Lower leg skin (tissue), 4 donors: ENCODE data around the gene CACNA2D4. TPM values are rescaled to one million over a fixed set of nuclear protein-coding genes. Genes with fewer than 3 reads are reported as not detected.

Experiments
- DNase-seq, 2 donors: peaks; one replicate each; pipeline ENCODE4 v3.0.0-alpha.2; 2019; ENCODE audit warnings: low spot score in 2 of 2
- H3K4me3 ChIP-seq: fragments of 200-600 bp; sonication (generic); 2 replicates; pipeline ENCODE4 v1.5.1; 2017; ENCODE audit warnings: mild to moderate bottlenecking, low read depth; ENCODE audit not compliant: poor library complexity, severe bottlenecking
- POLR2A ChIP-seq, 2 donors: fragments of 450-650 bp; IDR thresholded peaks; one replicate each; pipeline ENCODE4 v1.6.1; 2016 to 2017; ENCODE audit warnings: antibody characterized with exemption in 2 of 2, mild to moderate bottlenecking in 1 of 2, moderate library complexity in 1 of 2
- whole genome bisulfite sequencing, 2 donors: methylation state at CpG; one replicate each; pipeline ENCODE4 v1.1.5; 2018; 5-methylcytosine and 5-hydroxymethylcytosine counted together
- intact Hi-C: fragments of 100-400 bp; cut with DNase I; formaldehyde crosslinking; loops from one replicate; pipeline ENCODE4 v1.15.0; 2023; ENCODE audit warnings: low total_unique reads
- total RNA-seq, 4 donors: library from RNA; depleted of rRNA; stranded (reverse); fragments of >200 nt; gene quantifications; one replicate each; pipeline ENCODE4 v1.1.0, GENCODE V29; 2016
- TF ChIP-seq, protein P1 (sequence below), 3 donors: fragments of 450-650 bp; IDR thresholded peaks; one replicate each; pipeline ENCODE4 v1.5.1; 2016; ENCODE audit warnings: antibody characterized with exemption in 3 of 3, mild to moderate bottlenecking in 3 of 3, moderate library complexity in 2 of 3

Gene CACNA2D4
- total RNA-seq, 4 donors from 2014 or later: 2.3 to 4.0 (median 3.1) TPM

DNA sequence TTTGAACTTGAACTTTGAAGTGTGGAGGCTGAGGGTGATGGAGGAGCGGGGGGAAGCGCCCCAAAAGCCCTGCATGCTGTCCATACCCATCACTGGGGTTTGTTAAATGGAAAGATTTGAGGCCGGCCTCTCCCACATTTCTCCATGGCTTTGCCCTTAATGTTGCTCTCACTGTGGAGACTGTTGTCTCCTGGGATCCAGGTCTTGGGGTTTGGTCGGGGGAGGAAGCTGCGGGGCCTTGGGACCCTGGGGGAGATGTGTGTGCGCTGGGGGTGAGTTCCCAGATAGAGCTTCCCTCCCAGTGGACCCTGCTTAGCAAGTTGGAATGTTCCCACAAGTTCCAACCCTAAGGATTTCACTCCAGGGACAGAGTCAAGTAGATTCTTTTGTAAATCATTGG, 126.0 kb downstream of the CACNA2D4 start:
- intact Hi-C loops: loop anchor here (5.0 kb wide), 3 partner anchors 95 to 160 kb away; no protein-coding TSS in a partner anchor

DNA sequence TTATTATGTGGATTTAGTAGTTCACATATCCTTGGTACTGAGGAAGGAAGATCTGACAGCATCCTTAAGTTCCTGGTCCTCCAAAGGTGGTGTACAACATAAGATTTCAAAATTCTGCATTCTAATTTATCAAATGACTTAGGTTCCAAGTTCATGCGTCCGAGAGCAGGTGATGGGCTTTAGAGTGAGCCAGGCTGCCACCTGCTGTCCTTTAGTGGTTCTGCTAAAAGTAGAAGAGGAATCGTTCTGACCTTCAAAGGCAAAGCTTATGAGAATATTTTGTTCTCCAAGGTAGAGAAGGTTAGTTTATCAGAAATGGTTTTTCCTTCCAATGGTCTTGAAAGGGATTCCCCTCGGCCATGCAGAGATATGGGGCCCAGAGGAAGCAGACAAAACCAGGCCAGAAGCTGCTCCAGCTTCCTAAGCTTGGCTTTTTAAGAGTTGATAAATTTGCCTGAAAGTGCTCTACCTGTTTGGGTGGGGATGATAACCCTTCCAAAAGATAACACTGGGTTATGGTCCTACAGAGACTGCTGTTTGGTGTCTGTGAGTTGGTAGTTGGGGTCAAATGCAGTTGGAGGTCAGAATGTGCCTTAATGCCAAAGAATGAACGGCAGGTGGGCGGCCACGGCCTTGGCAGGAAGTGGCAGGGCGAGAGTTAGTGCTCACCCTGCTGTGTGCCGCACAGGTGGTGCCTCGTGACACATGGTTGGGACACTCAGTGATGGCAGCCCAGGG, 127.2 kb downstream of the CACNA2D4 start:
- no peak for TF ChIP-seq POLR2A (IDR thresholded peaks at IDR 0.05)
- TF ChIP-seq, protein P1, sequence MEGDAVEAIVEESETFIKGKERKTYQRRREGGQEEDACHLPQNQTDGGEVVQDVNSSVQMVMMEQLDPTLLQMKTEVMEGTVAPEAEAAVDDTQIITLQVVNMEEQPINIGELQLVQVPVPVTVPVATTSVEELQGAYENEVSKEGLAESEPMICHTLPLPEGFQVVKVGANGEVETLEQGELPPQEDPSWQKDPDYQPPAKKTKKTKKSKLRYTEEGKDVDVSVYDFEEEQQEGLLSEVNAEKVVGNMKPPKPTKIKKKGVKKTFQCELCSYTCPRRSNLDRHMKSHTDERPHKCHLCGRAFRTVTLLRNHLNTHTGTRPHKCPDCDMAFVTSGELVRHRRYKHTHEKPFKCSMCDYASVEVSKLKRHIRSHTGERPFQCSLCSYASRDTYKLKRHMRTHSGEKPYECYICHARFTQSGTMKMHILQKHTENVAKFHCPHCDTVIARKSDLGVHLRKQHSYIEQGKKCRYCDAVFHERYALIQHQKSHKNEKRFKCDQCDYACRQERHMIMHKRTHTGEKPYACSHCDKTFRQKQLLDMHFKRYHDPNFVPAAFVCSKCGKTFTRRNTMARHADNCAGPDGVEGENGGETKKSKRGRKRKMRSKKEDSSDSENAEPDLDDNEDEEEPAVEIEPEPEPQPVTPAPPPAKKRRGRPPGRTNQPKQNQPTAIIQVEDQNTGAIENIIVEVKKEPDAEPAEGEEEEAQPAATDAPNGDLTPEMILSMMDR (IDR thresholded peaks at IDR 0.05): peak in 1 of 3 donors; percentile 57
- intact Hi-C loops: loop anchor here (5.0 kb wide), 3 partner anchors 94 to 159 kb away; no protein-coding TSS in a partner anchor
- WGBS, 2 donors: 43 to 47% methylated on average over 10 of the region's 10 CpGs
- peak; percentile 61 to 91 for DNase-seq
- no peak overlapping the region for H3K4me3 ChIP-seq

More for the DNA sequence above, 126.0 kb downstream of the CACNA2D4 start:
- H3K4me3 ChIP-seq: no peak overlapping the region
- no peak for DNase-seq
- TF ChIP-seq, protein P1 (IDR thresholded peaks at IDR 0.05): no peak
- no peak for TF ChIP-seq POLR2A (IDR thresholded peaks at IDR 0.05)
- WGBS, 2 donors: 81 to 84% methylated on average over 6 of the region's 6 CpGs

DNA sequence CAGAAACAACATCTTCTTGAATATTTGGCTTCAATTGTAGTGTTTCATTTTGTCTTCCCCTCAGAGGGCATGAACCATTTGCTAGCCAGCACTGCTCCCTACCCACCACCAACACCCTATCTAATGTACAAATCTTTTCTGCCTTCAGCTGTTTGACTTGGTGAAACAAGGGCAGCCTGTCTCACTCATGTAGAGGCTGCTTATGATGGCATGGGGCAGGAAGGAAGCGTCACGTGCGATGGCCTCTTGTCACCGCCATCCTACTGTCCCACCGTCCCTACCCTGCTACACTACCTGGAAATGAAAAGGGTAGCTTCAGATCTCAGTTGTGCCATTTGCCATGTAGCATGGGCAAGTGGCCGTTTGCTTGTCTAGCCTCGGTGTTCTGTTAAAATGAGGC, 128.0 kb downstream of the CACNA2D4 start:
- no peak overlapping the region for H3K4me3 ChIP-seq
- intact Hi-C loops: loop anchor here (5.0 kb wide), 3 partner anchors 93 to 158 kb away; no protein-coding TSS in a partner anchor
- TF ChIP-seq, protein P1 (IDR thresholded peaks at IDR 0.05): no peak
- no peak for TF ChIP-seq POLR2A (IDR thresholded peaks at IDR 0.05)
- WGBS, 2 donors: 73 to 74% methylated on average over 7 of the region's 7 CpGs
- DNase-seq: no peak

DNA sequence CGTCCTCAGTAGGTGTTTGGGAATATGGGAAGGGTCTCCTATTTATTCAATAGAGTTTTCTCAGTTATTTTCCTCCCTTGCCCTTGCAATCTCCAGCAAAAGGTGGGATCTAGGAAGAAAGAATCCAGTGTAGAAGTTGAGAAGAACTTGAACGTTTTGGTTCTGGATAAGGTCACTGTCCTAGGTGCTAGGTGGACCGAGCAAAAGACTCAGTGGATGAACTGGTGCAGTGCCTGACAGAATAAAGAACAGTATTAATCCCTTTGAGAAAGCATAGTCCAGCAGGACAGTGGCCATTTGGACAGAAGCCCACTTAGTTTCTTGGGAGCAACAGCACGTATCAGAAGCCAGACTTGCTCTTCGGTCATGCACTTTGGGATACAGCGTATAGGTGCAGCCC, 130.7 kb downstream of the CACNA2D4 start:
- intact Hi-C loops: no loop called here
- TF ChIP-seq POLR2A (IDR thresholded peaks at IDR 0.05): no peak
- TF ChIP-seq, protein P1 (IDR thresholded peaks at IDR 0.05): no peak
- WGBS, 2 donors: 56 to 77% methylated on average over 6 of the region's 6 CpGs
- DNase-seq: no peak
- no peak overlapping the region for H3K4me3 ChIP-seq

DNA sequence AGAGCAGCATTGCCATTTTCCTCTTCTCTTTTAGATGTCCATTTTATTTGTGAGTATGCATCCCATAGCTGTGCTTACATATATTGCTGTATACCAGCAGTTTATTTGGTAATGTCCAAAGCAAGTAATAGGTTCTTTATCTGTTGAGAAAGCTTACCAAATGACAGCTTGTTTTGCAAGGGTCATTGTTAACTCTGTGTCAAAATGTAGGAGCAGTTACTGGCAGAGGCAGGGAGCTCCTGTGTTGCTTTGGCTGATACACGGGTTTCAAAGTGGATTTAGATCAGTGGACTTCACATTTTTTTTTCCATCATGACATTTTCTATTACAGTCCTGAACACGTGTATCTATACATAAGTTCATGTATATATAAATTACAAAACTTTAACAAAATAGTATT, 136.2 kb downstream of the CACNA2D4 start:
- no peak overlapping the region for H3K4me3 ChIP-seq
- DNase-seq: no peak
- WGBS, 2 donors: 78 to 80% methylated on average over 2 of the region's 2 CpGs
- TF ChIP-seq, protein P1 (IDR thresholded peaks at IDR 0.05): no peak
- no peak for TF ChIP-seq POLR2A (IDR thresholded peaks at IDR 0.05)
- intact Hi-C loops: no loop called here
